Hepatocyte (in vitro differentiated cells): ENCODE measurements around the gene ELAVL2.

Experiments used
- EZH2 ChIP-seq: fragments of 200-600 bp; sonication (generic); IDR thresholded peaks from 2 replicates; pipeline ENCODE4 v1.6.1; 2016; ENCODE audit warnings: antibody characterized with exemption, mild to moderate bottlenecking, borderline replicate concordance
- EZH2phosphoT487 ChIP-seq: fragments of 200-600 bp; sonication (generic); IDR thresholded peaks from one replicate; pipeline ENCODE4 v1.6.1; 2018; ENCODE audit warnings: antibody characterized with exemption, mild to moderate bottlenecking, low read depth, moderate library complexity; ENCODE audit not compliant: unreplicated experiment, severe bottlenecking
- TF ChIP-seq, protein P1 (sequence below): fragments of 200-600 bp; sonication (generic); IDR thresholded peaks from 2 replicates; pipeline ENCODE4 v1.5.1; 2016; ENCODE audit warnings: antibody characterized with exemption, mild to moderate bottlenecking; ENCODE audit not compliant: poor library complexity

- TF ChIP-seq, protein P1, sequence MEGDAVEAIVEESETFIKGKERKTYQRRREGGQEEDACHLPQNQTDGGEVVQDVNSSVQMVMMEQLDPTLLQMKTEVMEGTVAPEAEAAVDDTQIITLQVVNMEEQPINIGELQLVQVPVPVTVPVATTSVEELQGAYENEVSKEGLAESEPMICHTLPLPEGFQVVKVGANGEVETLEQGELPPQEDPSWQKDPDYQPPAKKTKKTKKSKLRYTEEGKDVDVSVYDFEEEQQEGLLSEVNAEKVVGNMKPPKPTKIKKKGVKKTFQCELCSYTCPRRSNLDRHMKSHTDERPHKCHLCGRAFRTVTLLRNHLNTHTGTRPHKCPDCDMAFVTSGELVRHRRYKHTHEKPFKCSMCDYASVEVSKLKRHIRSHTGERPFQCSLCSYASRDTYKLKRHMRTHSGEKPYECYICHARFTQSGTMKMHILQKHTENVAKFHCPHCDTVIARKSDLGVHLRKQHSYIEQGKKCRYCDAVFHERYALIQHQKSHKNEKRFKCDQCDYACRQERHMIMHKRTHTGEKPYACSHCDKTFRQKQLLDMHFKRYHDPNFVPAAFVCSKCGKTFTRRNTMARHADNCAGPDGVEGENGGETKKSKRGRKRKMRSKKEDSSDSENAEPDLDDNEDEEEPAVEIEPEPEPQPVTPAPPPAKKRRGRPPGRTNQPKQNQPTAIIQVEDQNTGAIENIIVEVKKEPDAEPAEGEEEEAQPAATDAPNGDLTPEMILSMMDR, result no peak
- TF ChIP-seq EZH2phosphoT487, result no peak
- TF ChIP-seq EZH2, result no peak
Measured at GRCh38 chr9:23648651-23649050, 177.4 kb downstream of the ELAVL2 start.
